ENCODE results near the gene CHST8.

GRCh38 chr19:33674626-33675367 lies 53.0 kb downstream of the CHST8 start:
- no peak for TF ChIP-seq CTCF (IDR thresholded peaks at IDR 0.05)
- TF ChIP-seq POLR2A (IDR thresholded peaks at IDR 0.05) = no peak
